ENCODE measurements around the gene COX6A1. TPM values are rescaled to one million over a fixed set of nuclear protein-coding genes. Genes with fewer than 3 reads are reported as not detected.

Gene COX6A1
- total RNA-seq, 3 donors from 2014 or later = 464 to 649 (median 599) TPM

GRCh38 chr12:120488057-120488640, 50.2 kb downstream of the COX6A1 start:
- no peak overlapping the region for H3K27ac ChIP-seq
- intact Hi-C loops (cut with DNase I; ENCODE audit: low total_unique reads) = no loop called here
- no peaks in the 10 kb centered on the region for H3K9me3 ChIP-seq
- TF ChIP-seq POLR2AphosphoS5 (IDR thresholded peaks at IDR 0.05) = no peak
- no peak for TF ChIP-seq POLR2A (IDR thresholded peaks at IDR 0.05)
- H3K4me3 ChIP-seq = no peak overlapping the region
- no peaks in the 10 kb centered on the region for H3K27me3 ChIP-seq
- H3K36me3 ChIP-seq = no peaks in the 10 kb centered on the region
- no peak for DNase-seq (ENCODE audit: low spot score in 2 of 2)
- no peaks in the 10 kb centered on the region for H3K4me1 ChIP-seq

- H3K27ac ChIP-seq = no peak overlapping the region
- intact Hi-C loops (cut with DNase I; ENCODE audit: low total_unique reads) = no loop called here
Measured at GRCh38 chr12:120489018-120489417, 51.1 kb downstream of the COX6A1 start.

GRCh38 chr12:120490325-120490724, 52.4 kb downstream of the COX6A1 start:
- Histone ChIP-seq H3K36me3 (no peaks in the 10 kb centered on the region), H3K27ac (no peak overlapping the region), H3K4me1 (no peaks in the 10 kb centered on the region), H3K4me3 (no peak overlapping the region), H3K27me3 (no peaks in the 10 kb centered on the region), H3K9me3 (no peaks in the 10 kb centered on the region)
- no peak for DNase-seq (ENCODE audit: low spot score in 2 of 2)
- intact Hi-C loops (cut with DNase I; ENCODE audit: low total_unique reads) = no loop called here
- TF ChIP-seq POLR2A (IDR thresholded peaks at IDR 0.05) (no peak), CTCF (IDR thresholded peaks at IDR 0.05) (no peak), POLR2AphosphoS5 (IDR thresholded peaks at IDR 0.05) (no peak)

More at GRCh38 chr12:120489018-120489417, 51.1 kb downstream of the COX6A1 start:
- no peaks in the 10 kb centered on the region for H3K36me3 ChIP-seq
- no peaks in the 10 kb centered on the region for H3K27me3 ChIP-seq
- no peaks in the 10 kb centered on the region for H3K4me1 ChIP-seq
- H3K4me3 ChIP-seq = no peak overlapping the region
- no peaks in the 10 kb centered on the region for H3K9me3 ChIP-seq
- DNase-seq (ENCODE audit: low spot score in 2 of 2) = no peak
- TF ChIP-seq POLR2A (IDR thresholded peaks at IDR 0.05) = no peak
- TF ChIP-seq POLR2AphosphoS5 (IDR thresholded peaks at IDR 0.05) = no peak
- TF ChIP-seq CTCF (IDR thresholded peaks at IDR 0.05) = no peak

Other genes starting within 250 kb of the COX6A1 start
- gene GCN1, start 243.4 kb upstream of the COX6A1 start, total RNA-seq = 10 to 100 TPM; 50.1 to 79.6 (median 73.4) TPM
- gene RPLP0, start 237.0 kb upstream of the COX6A1 start, total RNA-seq = 1,000 to 10,000 TPM; 3,137 to 4,833 (median 3,312) TPM
- gene PXN, start 172.4 kb upstream of the COX6A1 start, total RNA-seq = 10 to 100 TPM; 44.8 to 74.1 (median 53.9) TPM
- gene RNU4-2, start 146.2 kb upstream of the COX6A1 start, total RNA-seq = under 1 TPM; under 0.01 TPM
- under 1 TPM in 2 of 3 donors, not detected in 1; under 0.01 TPM for gene RNU4-1, start 144.9 kb upstream of the COX6A1 start, total RNA-seq
- gene SIRT4, start 135.8 kb upstream of the COX6A1 start, total RNA-seq = 1 to 10 TPM in 2 of 3 donors, under 1 TPM in 1; 0.98 to 3.1 (median 1.6) TPM
- gene PLA2G1B, start 110.3 kb upstream of the COX6A1 start, total RNA-seq = not detected
- 1 to 10 TPM in 1 of 3 donors, under 1 TPM in 1, not detected in 1; 0.59 to 2.0 TPM for gene MSI1, start 68.9 kb upstream of the COX6A1 start, total RNA-seq
- gene TRIAP1, start 8.3 kb downstream of the COX6A1 start, total RNA-seq = 10 to 100 TPM; 10.2 to 21.3 (median 13.0) TPM
- gene GATC, start 8.3 kb downstream of the COX6A1 start, total RNA-seq = 10 to 100 TPM; 26.5 to 35.8 (median 32.5) TPM
- gene SRSF9, start 31.6 kb downstream of the COX6A1 start, total RNA-seq = 10 to 100 TPM; 65.9 to 97.3 (median 82.5) TPM
- gene DYNLL1, start 58.0 kb downstream of the COX6A1 start, total RNA-seq = 100 to 1,000 TPM; 155 to 170 (median 167) TPM
- 10 to 100 TPM; 26.2 to 33.0 (median 26.5) TPM for gene COQ5, start 91.0 kb downstream of the COX6A1 start, total RNA-seq
- 100 to 1,000 TPM; 112 to 164 (median 149) TPM for gene RNF10, start 96.2 kb downstream of the COX6A1 start, total RNA-seq
- gene POP5, start 143.3 kb downstream of the COX6A1 start, total RNA-seq = 10 to 100 TPM; 35.4 to 43.8 (median 42.4) TPM
- gene CABP1, start 202.5 kb downstream of the COX6A1 start, total RNA-seq = 1 to 10 TPM in 1 of 3 donors, under 1 TPM in 1, not detected in 1; 0.80 to 2.3 TPM
- gene MLEC, start 249.0 kb downstream of the COX6A1 start, total RNA-seq = 10 to 100 TPM; 67.6 to 75.4 (median 67.8) TPM

Measured in breast epithelium (tissue), 4 donors.